IPS DF 4.7 (cell line): ENCODE data around the gene ZNF576.
"Not testable (repeated sequence)": the region's sequence is repeated elsewhere in the genome, so short reads cannot be mapped to it uniquely, and the experiment has no call there.

Source experiments
- DNase-seq: peaks from one replicate; pipeline ENCODE4 v3.0.0-alpha.2; 2013; ENCODE audit warnings: low spot score; ENCODE audit errors: extremely low read depth

Gene ZNF576

DNA sequence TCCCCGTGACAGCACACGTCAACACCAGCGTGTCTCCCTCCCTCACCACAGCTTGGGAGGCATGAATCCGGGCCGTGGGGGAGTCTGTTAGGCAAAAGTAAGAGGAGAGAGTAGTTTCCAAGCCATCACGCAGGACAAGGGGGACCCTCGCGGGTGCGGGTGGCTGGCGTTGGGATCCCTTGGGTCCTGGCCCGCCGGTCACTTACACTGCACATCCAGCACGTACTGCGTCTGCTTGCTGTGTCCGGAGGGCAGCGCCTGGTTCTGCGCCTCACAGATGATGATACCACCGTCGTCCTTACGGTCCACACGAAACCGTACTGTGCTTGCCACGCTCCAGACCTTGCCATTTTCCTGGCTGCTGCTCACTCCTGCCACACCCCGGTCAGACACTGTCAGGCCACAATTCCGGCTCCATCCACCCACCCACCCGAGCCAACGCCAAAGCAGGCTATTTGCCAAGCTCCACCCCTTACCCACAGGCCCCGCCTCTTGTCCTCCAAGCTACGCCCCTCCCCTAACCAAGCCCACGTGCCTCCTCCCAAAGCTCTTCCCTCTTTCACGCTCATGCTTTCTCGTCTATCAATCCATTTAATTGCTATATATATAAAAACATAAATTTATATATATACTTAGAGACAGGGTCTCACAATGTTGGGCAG is 29.7 kb downstream of the ZNF576 start:
- no peak for DNase-seq

DNA sequence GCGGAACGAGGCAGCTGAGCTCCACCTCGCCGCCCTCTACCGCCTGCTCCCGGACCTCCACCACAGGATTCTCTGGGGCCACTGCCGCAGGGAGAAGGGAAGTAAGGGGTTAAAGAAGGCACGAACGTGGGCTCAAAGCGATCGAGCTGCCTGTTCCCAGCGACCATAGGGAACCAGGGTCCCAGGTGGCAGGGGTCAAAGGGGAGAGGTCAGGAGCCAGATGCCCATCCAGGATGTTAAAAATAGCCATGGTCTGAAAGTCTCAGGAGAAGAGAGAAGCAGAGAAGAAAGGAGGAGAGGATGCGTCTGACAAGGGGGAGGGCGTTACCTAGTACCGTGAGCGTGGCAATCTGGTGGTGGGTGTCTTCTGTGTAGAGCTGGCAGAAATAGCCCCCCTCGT is 30.4 kb downstream of the ZNF576 start:
- no peak for DNase-seq

DNA sequence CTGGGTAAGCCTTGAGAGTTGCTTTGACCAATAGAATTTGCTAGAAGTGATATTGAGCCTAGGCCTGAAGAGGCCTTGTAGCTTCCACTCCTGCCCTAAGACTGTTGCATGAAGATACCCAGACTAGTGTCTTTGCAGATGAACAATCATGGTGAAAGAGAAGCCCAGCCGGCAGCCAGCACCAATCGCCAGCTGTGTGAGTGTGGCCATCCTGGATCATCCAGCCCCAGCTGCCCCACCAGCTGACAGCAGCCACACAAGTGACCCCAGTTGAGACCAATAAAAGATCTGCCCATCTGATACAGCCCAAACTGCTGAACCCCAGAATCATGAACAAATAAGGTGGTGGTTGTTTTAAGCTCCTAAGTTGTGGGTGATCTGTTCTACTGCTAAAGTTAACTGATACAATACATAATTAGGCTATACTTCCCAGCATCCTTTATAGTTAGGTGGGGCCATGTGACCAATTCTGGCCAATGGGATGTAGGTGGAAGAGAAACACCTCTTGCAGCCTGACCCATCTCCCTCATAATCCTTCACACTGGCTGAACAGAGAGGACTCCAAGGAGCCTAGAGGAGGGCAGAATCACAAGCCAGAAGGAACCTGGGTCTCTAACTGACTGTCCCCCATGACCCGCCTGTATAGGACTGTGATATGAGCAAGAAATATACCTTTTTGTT is 32.4 kb downstream of the ZNF576 start:
- no peak for DNase-seq

DNA sequence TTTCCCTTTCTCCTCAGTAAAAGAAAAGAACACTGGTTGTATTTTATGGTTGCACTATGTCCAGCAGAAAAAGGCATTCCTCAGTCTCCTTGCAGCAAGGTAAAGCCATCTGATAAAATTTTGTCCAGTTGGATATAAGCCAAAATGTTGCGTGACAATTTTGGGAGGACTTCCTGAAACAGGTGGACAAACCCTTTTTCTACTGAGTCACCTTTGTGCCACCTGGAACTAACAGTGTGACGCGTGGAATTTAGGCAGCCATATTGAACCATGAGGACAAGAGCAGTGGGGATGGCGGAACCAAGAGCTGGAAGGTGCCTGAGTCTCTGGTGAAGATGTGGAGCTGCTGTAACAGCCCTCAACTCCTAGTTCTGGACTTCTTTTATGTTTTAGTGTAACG is 35.1 kb downstream of the ZNF576 start:
- DNase-seq: no peak

DNA sequence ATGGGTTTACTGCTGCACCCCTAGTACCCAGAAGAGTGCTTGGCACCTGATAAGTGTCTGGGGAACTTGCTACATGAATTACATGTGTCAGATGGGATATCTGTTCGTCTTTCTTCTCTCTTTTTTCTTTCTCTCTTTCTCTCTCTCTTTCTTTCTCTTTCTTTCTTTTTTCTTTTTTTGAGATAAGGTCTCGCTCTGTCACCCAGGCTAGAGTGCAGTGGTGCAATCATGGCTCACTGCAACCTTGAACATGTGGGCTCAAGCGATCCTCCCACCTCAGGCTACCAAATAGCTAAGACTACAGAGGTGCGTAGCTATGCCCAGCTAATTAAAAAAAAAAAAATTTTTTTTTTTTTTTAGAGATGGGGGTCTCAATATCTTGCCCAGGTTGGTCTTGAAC is 37.1 kb downstream of the ZNF576 start:
- DNase-seq: no peak

DNA sequence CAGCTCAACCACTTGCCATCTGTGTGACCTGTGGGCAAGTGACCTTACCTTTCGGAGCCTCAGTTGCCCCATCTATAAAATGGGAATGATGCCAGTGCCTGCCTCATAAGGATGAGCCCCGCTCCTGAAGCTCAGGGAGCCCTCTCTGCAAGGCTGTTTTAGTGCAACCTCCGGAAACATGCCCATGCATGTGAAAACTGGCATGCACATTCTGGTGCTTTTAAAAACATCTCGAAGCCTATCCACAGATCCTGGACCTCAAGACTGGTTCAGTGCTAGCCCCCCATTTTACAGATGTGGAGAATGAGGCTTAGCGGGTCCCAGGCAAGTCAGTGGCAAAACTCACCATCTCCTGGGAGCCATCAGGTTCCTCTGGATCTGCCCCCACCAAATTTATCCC is 37.7 kb downstream of the ZNF576 start:
- no peak for DNase-seq

DNA sequence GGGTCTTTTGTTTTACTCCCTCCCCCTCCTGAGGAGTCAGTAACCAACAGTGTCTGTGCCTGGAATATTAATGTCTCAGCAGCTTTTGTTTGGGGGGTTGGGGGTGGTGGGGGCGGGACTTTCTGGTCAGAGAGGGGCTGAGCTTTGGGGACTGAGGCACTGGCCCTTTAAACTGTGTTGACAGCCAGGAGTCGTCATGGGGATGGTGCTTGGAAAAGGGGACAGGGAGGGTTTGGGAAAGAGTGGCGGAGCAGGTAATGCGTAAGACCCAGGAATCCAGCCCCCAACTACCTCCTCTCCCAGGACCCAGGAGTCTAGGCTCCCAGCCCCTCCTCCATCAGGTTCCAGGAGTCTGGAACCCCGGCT is 38.1 kb downstream of the ZNF576 start:
- no peak for DNase-seq

DNA sequence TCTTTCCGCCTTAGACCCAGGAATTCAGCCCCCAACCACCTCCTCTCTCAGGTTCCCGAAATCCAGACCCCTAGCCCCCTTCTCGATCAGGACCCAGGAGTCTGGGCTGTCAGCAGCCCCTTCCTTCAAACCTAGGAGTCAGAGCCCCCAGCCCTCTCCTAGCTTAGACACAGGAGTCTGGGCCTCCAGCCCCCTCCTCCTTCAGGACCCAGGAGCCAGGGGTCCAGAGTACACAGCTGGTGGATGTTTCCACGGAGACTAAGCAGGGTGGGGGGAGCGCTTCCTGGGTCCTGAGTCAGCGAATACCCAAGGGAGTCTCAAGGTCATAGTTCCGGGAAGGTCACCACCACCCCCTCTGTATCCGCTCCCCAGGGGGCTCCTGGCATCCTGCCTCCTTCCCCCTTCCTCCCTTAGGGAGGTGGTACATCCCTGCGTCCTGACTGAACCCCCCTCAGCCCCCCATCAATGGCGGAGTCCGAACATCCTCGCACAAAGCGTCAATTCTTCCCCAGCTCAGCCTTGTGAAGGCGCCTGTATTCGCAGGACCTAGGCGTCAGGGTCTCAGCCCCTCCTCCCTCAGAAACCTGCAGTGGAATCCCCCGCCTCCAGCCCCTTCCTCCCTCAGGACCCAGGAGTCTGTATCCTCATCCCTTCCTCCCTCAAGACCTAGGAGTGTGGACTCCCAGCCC is 38.6 kb downstream of the ZNF576 start:
- DNase-seq: no peak

DNA sequence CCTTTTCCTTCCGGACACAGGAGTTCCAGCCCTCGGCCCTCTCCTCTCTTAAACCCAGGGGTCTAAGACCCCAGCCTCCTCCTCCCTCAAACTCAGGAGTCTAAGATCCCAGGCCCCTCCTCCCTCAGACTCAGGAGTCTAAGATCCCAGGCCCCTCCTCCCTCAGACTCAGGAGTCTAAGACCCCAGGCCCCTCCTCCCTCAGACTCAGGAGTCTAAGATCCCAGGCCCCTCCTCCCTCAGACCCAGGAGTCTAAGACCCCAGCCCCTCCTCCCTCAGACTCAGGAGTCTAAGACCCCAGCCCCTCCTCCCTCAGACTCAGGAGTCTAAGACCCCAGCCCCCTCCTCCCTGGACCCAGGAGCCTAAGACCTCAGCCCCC is 39.2 kb downstream of the ZNF576 start:
- not testable (repeated sequence) for DNase-seq

DNA sequence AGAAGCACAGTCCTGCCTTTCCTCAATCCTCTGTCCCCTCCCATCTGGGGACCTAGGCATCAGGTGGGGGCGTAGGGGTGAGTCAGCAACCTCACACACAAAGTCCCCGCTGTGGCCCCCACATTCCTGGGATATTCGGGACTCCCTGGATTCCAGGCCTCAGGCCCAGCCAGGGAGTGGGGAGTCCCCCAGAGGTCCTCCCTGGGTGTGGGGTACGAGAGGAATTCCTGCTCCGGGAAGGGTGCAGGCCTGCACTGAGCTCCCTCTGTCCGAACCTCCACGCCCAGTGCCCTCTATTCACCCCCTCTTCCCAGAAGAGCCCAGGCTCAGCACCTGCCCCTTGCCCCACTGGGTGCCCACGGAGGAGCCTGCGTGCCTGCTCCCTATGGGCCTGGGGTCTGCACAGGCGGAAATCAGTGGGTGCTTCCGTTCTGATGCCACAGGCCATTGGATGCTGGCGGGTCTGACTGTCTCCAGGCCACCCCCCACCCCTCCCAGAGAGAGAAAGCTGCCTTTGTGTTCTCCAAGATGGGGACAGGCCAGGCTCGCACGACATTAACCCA is 39.8 kb downstream of the ZNF576 start:
- no peak for DNase-seq

DNA sequence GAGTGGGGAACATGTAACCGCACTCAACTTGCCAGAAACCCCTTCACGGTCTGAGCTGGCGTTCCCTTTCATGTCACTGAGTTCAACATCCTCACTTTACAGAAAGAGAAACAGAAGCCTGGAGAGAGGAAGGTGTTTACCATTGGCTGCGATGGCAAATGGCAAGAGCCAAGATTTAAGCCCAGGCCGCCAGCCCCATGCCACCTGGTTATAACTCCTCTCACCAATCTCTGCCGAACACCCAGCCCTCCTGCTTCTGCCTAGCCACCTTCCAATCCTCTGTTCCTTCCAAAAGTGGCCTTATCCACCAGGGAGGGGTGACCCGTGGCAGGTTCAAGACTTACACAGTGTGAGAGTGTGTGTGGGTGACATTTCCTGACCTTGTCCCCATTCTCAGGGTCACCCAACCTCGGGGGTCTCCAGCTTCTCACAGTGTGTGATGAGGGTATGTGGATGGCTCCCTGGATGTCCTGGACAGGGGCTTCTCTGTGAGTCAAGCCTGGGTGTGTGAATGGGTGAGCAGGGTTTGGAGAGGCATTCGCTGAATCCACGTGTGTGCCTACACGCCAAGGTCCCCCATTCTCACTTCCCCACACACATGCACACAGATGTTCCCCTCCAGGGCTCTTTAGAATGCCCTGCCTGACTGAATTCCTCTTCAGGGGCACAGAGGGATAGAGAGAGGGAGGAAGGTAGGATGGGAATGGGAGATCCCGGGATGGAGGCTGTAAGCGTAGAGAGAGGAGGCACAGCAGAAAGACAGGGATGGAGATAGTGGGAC is 42.0 kb downstream of the ZNF576 start:
- DNase-seq: no peak

DNA sequence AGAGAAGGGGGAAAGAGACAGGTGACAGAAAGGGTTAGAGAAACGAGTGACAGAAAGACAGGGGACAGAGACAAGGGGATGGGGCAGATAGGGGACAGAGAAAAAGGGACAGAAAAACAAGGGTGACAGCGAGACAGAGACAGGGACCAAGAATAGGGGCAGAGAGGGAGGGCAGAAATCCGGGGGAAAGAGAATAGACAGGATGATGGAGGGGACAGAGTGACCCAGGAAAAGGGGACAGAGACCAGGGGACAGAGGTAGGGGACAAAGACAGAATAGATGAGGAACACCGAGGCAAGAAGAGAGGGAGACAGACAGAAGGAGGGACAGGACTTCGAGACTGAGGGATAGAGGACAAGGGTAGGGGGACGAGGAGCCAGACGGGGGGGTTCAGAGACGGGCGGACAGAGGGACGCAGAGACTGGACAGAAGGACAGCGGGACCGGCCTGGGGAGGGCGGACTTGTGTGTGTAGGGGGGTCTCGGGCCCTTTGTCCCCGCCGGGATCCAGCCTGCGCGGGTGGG is 42.7 kb downstream of the ZNF576 start:
- DNase-seq: no peak

DNA sequence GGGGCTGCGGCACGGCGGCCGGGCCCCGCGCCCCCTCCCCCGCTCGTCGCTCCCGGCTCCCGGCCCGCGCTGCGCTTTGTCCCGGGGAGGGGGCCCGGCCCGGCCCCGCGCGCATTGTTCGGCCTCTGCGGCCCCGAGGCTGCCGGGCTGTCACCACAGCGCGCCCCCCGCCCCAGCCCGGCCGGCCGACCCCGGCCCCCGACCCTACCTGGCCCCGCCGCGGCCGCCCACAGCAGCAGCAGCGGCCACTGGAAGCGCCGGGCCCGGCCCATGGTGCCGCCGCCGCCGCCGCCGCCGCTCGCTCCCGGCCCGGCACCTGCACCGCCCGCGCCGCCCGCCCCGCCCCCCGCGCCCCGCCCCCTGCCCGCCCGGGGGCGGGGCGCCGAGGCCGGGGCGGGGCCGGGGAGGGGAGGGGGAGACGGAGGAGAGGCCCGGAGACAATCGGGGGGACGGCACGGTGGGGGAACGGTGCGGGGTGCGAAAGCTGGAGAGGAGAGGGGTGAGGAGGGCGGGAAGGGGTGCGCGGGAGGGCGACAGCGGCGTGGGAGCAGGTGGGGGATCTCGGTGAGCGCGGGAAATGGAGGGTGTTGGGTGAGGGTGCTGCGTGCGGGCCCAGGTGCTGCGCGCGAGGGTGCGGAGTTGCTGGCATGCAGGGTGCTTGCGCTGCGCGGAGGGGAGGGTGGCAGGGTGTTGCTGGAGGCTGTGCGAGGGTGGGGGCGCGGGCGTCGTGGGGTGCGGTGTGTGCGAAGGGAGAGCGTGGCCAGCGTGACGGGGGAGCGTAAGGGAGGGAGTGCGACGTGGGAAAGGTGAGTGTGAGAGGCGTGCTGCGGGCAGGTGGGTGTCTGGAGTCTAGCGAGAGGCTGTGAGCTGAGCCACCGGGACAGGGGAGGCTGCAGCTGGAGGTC is 43.4 kb downstream of the ZNF576 start, which contains the start of gene CADM4:
Gene CADM4, minus strand, starts transcription at position 332 of the 905 bp plus-strand sequence. Its CDS starts 60 bp downstream, at position 272.
- DNase-seq: no peak

DNA sequence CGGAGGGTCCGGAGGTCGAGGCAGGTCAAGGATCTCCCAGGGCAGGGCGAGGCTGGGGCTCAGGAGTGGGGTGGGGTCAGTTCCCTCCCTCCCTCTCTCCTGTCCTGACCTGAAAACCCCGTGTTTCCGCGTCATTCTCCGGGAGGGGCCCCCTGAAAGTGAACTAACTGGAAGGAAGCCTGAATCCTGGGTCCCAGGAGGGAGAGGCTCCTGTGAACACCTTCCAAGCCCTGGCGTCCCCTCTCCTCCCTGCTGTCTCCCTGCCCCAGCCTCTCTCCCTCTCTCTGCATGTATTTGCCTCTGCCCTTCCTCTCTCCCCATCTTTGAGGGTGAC is 44.0 kb downstream of the ZNF576 start:
- DNase-seq: no peak

DNA sequence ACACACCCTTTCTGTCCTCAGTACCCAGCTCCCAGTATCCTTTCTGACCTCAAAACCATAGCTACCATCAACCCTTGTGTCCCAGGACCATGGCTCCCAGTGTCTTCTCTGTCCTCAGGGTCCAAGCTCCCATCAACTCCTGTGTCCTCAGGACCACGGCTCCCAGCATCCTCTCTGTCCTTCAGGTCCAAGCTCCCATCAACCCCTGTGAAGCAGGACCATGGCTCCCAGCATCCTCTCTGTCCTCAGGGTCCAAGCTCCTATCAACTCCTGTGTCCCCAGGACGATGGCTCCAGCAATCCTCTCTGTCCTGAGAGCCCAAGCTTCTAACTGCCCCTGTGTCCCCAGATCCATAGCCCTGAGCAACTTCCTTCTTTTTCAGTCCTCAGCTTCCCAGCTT is 44.9 kb downstream of the ZNF576 start:
- DNase-seq: no peak

DNA sequence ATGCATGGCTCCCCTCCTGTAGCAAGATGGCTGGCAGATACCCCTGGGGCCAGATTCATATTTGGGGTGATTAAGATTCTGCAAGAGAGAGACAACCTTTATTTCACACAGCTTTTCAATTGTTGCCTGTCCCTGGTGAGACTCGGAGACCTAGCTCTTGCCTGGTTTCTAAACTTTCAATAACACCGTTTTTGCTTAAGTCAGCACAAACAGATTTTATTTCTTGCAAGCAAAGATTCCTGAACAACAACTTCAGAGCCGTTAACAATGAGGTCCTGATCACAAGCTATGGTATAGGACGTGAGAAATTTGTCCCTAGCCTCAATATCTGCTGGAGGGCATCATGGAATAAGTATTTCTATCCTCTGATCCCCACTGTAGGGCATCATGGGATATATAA is 46.1 kb downstream of the ZNF576 start:
- DNase-seq: no peak

DNA sequence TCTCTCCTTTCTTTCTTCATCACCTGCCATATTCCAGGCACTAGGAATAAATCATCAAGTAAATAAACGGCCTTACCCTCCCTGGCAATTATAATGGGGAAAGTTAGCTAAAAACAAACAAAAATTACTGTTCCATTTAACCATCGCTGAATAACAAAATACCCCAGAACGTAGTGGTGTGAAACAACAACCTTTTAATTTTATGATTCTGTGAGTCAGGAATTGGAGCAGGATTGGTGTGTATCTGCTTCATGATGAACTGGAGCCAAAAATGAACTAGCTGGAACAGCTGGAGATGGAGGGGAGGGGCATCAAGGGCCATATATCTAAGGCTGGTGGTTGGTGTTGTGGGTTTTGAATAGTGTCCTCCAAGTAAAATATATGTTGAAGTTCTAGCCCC is 46.9 kb downstream of the ZNF576 start:
- DNase-seq: no peak

DNA sequence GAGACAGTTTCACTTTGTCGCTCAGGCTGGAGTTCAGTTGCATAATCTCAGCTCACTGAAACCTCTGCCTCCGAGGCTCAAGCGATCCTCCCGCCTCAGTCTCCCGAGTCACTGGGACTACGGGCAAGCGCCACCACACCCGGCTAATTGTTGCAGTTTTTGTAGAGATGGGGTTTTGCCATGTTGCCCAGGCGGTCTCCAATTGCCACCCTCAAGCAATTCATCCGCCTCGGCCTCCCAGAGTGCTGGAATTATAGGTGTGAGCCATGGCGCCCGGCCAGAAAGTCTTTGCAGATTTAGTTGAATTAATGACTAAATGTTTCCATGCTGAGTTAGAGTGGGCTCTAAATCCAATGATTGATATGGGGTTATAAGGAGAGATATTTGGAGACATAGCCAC is 47.8 kb downstream of the ZNF576 start:
- DNase-seq: no peak

DNA sequence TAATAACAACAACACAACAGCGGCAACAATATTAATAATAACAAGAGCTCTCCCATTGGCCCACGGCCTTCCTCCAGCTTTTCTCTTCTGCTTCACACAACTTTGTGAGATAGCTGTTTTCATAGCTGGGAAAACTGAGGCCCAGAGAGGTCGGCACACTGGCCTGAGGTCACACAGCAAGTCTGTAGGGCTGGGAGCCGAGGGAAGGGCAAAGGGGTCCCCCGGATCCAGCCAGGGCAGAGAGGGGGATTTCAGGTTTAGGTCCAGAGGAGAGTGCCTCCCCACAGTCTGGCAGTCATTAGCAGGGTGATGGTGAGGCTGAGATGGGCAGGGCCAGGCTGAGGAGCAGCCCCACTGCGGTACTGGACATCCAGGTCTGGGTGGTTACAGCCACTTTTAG is 52.2 kb downstream of the ZNF576 start:
- DNase-seq: no peak

DNA sequence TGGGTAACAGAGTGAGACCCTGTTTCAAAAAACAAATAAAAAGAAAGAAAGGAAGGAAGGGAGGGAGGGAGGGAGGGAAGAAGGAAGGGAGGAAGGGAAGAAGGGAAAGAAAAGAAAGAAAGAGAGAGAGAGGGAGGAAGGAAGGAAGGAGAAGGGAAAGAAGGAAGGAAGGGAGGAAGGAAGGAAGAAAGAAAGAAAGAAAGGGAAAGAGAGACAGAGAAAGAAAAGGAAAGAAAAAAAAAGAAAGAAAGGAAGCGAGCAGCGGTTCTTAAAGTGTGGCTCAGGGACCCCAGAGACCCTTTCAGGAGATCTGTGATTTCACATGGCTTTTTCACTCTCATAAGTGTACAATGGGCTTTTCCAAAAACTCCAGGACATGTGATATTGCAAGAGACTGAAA is 53.1 kb downstream of the ZNF576 start:
- DNase-seq: no peak

DNA sequence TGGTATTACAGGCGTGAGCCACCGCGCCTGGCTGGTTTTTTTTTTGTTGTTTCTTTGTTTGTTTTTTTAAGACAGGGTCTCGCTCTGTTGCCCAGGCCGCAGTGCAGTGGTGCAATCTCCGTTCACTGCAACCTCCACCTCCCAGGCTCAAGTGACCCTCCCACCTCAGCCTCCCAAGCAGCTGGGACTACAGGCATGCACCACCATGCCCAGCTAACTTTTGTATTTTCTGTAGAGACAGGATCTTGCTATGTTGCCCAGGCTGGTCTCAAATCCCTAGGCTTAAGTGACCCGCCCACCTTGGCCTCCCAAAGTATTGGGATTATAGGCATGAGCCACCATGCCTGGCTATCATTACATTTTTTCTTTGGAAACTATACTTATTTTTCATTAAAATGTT is 53.9 kb downstream of the ZNF576 start:
- DNase-seq: not testable (repeated sequence)
